GM19238 (cell line): ENCODE measurements around the gene IFNA14.
"Not testable (repeated sequence)": the region's sequence is repeated elsewhere in the genome, so short reads cannot be mapped to it uniquely, and the experiment has no call there.

Experiments used
- DNase-seq: peaks from one replicate; pipeline ENCODE4 v3.0.0; 2011; ENCODE audit warnings: low spot score; ENCODE audit not compliant: insufficient read length

The IFNA14 gene

GRCh38 chr9:21239911-21240310, at the start of gene IFNA14:
Gene IFNA14 (minus strand): TSS chr9:21240005. CDS start chr9:21239935, 70 bp downstream.
- no peak for DNase-seq

- no peak for DNase-seq
Observed at GRCh38 chr9:21287280-21287679, 47.5 kb upstream of the IFNA14 start.

- DNase-seq, result no peak
Observed at GRCh38 chr9:21286659-21287058, 46.9 kb upstream of the IFNA14 start.

- DNase-seq, result no peak
Observed at GRCh38 chr9:21286099-21286498, 46.3 kb upstream of the IFNA14 start.

GRCh38 chr9:21281275-21281674, 41.5 kb upstream of the IFNA14 start:
- DNase-seq, result no peak

GRCh38 chr9:21268347-21268657, 28.5 kb upstream of the IFNA14 start:
- no peak for DNase-seq

GRCh38 chr9:21267485-21268346, 27.9 kb upstream of the IFNA14 start:
- DNase-seq, result no peak

- no peak for DNase-seq
Observed at GRCh38 chr9:21266733-21267484, 27.1 kb upstream of the IFNA14 start.

- DNase-seq, result no peak
Observed at GRCh38 chr9:21265421-21266189, 25.8 kb upstream of the IFNA14 start.

- no peak for DNase-seq
Observed at GRCh38 chr9:21255538-21256212, 15.9 kb upstream of the IFNA14 start.

- no peak for DNase-seq
Observed at GRCh38 chr9:21252721-21253547, 13.1 kb upstream of the IFNA14 start.

- DNase-seq, result no peak
Observed at GRCh38 chr9:21251638-21252037, 11.8 kb upstream of the IFNA14 start.

GRCh38 chr9:21251190-21251589, 11.4 kb upstream of the IFNA14 start:
- no peak for DNase-seq

- no peak for DNase-seq
Observed at GRCh38 chr9:21244836-21245235, 5.0 kb upstream of the IFNA14 start.

GRCh38 chr9:21236360-21236714, 3.5 kb downstream of the IFNA14 start:
- not testable (repeated sequence) for DNase-seq

GRCh38 chr9:21235468-21236359, 4.1 kb downstream of the IFNA14 start:
- DNase-seq, result not testable (repeated sequence)

- DNase-seq, result no peak
Observed at GRCh38 chr9:21234153-21234687, 5.6 kb downstream of the IFNA14 start.

GRCh38 chr9:21233258-21233657, 6.5 kb downstream of the IFNA14 start:
- DNase-seq, result no peak

GRCh38 chr9:21228122-21228521, 11.7 kb downstream of the IFNA14 start, which contains the start of gene IFNA17:
Gene IFNA17 (minus strand): TSS chr9:21228222. CDS start chr9:21228173, 49 bp downstream.
- no peak for DNase-seq
